Pericardium fibroblast (primary cell): ENCODE measurements around the gene GTPBP10. TPM values are rescaled to one million over a fixed set of nuclear protein-coding genes. Genes with fewer than 3 reads are reported as not detected.

Source experiments
- total RNA-seq: library from RNA; depleted of rRNA; stranded (reverse); fragments of >200 nt; gene quantifications from 2 replicates; pipeline ENCODE4 v1.2.3, GENCODE V29; 2015

The GTPBP10 gene, protein sequence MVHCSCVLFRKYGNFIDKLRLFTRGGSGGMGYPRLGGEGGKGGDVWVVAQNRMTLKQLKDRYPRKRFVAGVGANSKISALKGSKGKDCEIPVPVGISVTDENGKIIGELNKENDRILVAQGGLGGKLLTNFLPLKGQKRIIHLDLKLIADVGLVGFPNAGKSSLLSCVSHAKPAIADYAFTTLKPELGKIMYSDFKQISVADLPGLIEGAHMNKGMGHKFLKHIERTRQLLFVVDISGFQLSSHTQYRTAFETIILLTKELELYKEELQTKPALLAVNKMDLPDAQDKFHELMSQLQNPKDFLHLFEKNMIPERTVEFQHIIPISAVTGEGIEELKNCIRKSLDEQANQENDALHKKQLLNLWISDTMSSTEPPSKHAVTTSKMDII
- total RNA-seq, result 4.3 and 8.3 TPM in 2 replicates

DNA sequence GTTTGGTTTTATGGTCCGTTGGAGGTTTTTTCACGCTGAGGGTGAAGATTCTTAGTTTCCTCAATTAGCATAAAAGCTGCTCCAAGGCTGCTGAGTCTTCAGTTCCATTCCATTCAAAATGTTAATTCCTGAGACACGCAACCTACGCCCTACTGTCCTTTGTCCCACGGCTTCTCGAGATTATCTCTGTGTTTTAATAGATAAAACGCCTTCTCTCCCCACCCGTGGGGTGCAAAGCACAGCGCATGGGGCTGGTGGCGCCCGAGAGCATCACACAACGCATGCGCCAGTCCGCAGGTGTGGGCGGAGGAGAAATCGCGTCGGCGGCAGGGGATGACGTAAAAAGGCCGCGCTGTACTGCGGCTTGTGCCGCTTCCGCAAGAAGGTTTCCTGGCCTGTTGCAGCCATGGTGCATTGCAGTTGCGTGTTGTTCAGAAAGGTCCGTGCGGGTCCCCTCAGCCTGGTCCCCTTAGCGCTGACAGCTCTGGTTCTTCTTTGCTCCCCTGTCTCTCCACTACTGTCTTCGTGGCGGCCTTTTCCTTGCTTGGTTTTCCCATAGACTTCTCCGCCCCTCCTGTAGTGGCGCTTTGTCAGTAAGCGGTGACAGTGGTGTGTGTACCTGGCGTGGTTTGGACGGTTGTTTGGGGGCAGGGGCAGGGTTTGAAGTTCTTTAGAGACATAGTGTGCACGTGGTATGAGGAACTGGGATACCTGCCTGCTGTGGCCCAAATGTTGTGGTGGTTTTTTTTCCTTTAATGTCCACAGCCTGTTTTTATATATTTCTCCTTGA lies at the start of gene GTPBP10:
GTPBP10 (plus strand) TSS at position 381 of the 790 bp plus-strand sequence; CDS start at position 407, 26 bp downstream.

DNA sequence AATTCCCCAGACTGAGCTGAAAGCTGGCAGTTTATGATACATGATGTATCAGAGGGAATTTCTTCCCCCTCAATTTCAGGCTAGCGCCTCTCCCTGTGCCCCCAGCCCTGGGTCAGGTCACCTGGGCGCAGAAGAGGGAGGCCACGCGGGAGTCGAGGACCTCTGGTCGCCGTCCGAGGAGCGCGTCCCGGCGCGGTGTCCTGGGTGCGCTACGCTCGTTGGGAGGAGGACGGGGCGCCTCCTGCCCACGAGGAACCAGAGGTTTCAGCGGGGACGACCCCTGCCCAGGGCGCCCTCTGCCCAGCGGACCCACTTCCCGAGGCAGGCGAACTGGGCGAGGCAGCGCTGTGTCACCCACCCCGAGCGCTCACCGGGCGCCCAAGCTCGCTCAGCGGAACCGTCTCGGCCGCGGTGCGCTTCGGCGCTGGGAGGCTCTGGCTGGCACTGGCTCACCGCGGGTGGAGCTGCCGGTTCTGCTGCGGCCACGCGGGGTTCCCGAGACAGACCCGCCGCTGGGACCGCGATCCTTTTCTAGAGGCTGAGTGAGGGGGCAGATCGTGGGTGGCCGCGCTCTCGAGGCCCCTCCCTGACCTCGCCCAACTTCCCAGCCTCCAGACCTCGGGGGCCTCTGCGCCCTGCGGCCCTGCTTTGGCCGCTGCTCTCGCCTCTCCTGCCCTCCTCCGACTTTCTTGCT lies 25.6 kb upstream of the GTPBP10 start, which contains the start of gene FAM237B:
FAM237B (minus strand) TSS at position 504 of the 694 bp plus-strand sequence. CDS start 1,556 bp downstream, outside the sequence.

DNA sequence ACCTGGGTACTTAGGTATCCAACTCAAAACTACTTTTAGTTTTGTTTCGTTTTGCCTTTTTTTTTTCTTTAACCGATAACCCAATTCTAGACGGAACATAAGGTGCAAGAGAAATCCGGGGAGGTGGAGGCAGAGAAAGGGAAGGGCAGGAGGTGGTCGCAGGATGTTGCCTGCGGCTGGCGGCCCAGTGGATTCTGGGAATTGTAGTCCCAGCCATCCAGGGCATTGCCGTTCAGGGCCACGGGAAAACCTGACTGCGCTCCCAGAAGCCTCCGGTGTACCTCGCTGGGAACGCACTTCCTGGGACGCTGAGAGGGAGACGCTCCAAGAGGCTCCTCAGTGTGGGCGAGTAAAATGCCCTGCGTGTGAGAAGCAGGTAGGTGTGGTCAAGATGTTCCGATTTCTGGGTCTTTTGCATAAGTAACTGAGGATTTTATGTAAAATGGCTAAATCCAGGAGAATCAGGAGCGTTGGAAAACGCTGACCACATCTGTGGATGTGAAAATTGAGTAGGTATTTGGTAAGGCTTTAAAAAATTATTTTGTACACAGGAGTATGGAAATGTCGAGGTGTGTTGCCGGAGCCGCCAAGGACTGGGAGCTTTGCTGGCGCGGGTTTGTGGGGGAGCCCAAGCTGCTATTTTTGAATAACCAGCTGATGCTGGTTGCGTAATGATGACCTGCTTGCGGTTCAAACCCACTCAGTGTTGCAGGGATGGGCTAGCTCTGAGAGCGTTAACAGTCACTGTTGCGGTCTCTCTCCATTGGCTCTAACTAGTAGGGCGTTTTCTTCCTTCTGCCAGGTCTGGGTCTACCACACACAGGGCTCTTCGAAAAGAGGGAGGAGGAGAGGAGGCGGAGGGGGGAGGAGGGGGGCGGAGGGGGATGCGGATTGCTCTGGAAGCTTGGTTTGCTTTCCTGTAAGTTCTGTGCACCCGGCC lies 56.9 kb downstream of the GTPBP10 start, which contains the start of gene CLDN12:
CLDN12 (plus strand) TSS at position 288 of the 940 bp plus-strand sequence. CDS start 9,216 bp downstream, outside the sequence.

Other genes starting within 250 kb of the GTPBP10 start
- gene STEAP1, start 192.2 kb upstream of the GTPBP10 start, total RNA-seq, result 10.3 and 20.5 TPM in 2 replicates
- 2.9 and 6.4 TPM in 2 replicates for gene STEAP2, start 135.0 kb upstream of the GTPBP10 start, total RNA-seq
- 0.17 and 2.1 TPM in 2 replicates for gene CFAP69, start 101.5 kb upstream of the GTPBP10 start, total RNA-seq
- gene FAM237B, start 25.4 kb upstream of the GTPBP10 start, total RNA-seq, result not detected in 2 replicates
- gene CLDN12, start 56.7 kb downstream of the GTPBP10 start, total RNA-seq, result 9.1 and 17.4 TPM in 2 replicates
- gene PTTG1IP2, start 122.9 kb downstream of the GTPBP10 start, total RNA-seq, result not detected in 2 replicates
- gene CDK14, start 249.6 kb downstream of the GTPBP10 start, total RNA-seq, result 20.2 and 26.5 TPM in 2 replicates